NCI-H2227 (cell line): Measurements from ENCODE around the gene OMA1.

Experiments used
- DNase-seq: peaks from one replicate; lab custom pipeline; 2025; ENCODE audit not compliant: unreplicated experiment; lab: John Stamatoyannopoulos, UW

OMA1 gene

GRCh38 chr1:58465176-58465575 lies 81.3 kb downstream of the OMA1 start:
- DNase-seq, result no peak

DNA sequence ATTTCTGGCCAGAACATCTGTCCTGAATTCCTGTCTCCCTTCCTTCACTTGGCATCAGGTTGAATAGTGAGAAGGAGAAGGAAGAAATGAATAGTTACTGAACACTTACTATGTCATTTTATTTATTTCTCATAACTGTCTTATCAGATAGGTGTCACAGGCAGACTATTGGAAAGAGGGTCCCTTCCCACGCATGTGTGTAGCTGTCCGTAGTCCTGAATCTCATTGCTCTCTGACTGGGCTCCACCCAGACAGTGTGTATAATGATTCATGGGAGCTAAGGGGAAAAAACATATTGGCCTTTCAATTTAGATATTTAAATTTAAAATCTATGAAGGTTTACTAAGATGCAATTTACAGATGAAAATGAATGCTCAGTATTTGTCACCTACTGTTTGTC lies 86.1 kb downstream of the OMA1 start:
- DNase-seq, result no peak

DNA sequence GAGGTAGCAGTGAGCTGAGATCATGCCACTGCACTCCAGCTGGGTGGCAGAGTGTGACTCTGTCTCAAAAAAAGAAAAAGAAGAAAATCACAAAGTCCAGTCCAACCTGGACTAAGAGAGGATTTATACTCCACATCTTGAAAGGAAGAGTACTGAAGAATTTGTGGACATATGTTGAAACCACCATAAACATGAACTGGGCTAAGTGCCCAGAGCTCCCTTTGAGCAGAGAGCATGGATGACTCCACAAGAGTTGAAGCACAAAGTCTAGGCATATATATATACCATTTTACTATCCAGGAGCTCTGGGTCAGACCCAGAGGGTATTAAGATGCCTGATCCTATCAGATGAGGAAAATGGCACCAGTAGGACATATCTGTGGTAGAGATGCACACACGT lies 86.6 kb downstream of the OMA1 start:
- DNase-seq, result no peak

GRCh38 chr1:58457023-58457635 lies 89.4 kb downstream of the OMA1 start:
- peak; percentile 18 for DNase-seq

DNA sequence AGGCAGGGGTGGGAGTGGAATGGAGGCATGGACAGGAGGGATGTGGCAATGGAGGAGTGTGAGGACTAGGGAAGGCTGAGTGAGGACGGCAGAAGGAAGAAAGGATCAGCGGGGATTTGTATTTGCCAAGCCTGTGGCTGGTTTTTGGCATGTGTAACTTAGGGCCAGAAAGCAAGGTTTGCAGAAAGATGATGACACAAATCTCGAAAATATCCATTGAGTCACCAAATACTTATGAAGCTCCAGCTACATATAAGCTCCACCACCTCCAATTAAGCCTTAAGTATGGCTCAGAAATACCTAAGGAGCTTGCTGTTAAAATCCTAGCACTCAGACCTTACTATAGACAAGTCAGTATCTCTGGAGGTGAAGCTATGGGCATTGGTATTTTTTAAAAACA lies 90.1 kb downstream of the OMA1 start:
- DNase-seq, result no peak

GRCh38 chr1:58454807-58455206 lies 91.7 kb downstream of the OMA1 start:
- DNase-seq, result no peak

DNA sequence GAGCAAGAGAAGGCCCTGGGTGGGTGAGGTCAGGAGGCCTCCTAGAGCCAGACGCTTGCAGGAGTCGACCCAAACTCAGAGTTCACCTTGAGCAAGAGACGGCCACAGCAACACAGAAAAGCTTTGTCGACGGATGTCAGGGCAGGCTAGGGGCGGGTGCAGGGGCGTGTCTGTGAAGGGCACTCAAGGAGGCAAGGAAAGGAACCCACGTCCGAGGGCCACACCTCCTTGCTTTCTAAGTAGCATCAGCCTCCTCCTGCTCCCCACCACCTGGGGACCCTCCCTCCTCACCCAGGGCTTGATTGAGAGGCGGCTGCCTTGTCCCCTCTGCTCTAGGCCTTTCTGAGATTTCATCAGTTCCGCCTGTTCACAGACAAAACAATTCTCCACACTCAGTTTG lies 92.1 kb downstream of the OMA1 start:
- peak; percentile 52 for DNase-seq

DNA sequence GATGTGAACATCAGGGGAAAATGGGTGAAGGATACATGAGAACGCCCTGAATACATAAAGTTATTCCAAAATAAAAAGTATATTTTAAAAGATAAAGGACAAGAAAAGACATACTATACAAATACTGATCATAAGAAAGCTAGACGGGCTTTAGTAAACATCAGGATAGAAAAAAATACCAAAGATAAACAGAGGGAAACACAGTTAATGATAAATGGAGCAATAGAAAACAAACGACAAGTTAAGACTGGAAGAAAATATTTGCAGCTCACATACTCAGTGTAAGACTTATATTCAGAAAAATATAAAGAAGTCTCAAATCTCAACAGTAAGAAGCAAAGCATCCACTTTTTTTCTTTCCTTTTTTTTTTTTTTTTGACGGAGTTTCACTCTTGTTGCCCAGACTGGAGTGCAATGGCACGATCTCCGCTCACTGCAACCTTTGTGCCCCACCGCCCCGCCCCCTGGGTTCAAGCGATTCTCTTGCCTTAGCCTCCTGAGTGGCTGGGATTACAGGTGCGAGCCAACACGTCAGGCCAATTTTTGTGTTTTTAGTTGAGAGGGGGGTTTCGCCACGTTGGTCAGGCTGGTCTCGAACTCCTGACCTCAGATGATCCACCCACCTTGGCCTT lies 94.8 kb downstream of the OMA1 start:
- DNase-seq, result no peak

- no peak for DNase-seq
Measured at GRCh38 chr1:58447886-58448285, 98.6 kb downstream of the OMA1 start.

- DNase-seq, result peak; percentile 57
Measured at GRCh38 chr1:58447042-58447441, 99.5 kb downstream of the OMA1 start.

DNA sequence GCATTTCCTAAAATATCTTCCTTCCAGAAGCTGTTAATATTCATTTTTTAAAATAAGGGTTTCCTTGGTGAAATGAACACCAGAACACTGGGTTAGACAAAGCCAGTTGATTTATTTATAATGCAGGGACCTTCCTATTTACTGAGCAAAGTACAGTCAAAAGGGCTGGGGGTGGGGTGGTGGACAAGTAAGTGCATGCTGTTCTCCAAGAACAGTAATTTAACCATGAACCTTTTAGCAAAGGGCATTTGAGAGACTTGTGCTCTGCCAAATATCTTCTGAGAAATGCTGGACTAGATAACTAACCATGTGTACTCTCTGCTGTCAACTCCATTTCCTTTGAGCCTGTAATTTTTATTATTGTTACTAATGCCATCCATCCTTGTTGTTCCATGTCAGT lies 100.2 kb downstream of the OMA1 start:
- DNase-seq, result peak; percentile 80

- DNase-seq, result no peak
Measured at GRCh38 chr1:58443986-58444868, 102.3 kb downstream of the OMA1 start.

DNA sequence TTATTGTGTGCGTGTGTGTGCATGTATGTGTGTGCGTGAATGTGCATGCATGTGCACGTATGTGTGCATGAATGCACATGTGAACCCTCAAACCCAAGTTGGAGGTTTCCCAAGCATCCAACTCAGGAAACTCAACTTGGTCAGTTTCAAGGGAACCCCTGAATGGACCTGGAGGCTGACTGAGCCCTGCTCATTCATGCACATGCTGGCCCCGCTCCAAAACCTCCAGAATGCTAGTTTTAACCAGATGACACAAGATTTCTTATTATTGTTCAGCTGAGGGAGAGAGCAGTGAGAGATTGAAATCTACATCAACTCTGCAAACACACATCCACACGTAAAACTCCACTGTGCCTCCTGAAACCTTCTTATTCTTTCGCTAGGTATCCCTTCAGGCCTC lies 104.4 kb downstream of the OMA1 start:
- no peak for DNase-seq

GRCh38 chr1:58441699-58442098 lies 104.8 kb downstream of the OMA1 start:
- DNase-seq, result no peak

- DNase-seq, result no peak
Measured at GRCh38 chr1:58440696-58441095, 105.8 kb downstream of the OMA1 start.

GRCh38 chr1:58439946-58440345 lies 106.6 kb downstream of the OMA1 start:
- no peak for DNase-seq

DNA sequence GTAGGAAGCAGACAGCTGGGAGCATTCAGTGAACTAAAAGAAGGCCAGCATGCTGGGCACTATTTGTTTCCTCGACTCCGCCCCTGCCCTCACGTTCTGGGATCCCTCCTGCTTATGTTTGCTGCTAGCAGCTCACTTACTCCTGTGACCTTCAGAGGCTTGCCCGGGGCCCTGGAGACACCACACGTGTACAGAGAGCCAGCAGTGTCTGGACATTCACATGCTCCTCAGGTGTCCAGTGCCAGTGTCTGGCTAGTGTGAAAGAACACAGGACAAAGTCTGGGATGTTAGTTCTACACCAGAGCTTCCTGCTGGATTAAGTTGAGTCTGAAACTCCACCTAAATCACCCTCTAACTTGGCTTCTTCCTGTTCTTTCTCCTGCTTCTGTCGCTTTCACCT lies 108.1 kb downstream of the OMA1 start:
- DNase-seq, result no peak

DNA sequence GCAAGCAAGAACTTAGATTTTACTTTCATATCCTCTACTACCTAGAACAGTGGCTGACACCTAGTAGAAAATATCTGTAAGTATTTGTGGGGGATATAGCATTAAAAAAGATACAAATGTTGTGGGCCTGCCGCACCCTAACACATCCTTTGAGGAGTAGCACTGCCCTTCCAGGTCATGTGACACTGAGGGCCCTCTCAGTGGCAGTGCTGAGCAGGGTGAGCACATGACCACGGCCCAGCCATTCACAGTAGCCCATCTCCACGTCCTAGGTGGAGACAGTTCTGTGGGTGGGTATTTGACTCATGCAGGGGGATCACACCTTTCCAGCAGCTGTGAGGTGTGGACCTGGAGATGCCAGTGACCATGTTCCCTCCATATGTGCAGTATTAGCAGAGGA lies 108.9 kb downstream of the OMA1 start:
- no peak for DNase-seq

GRCh38 chr1:58436615-58437297 lies 109.8 kb downstream of the OMA1 start:
- DNase-seq, result no peak

DNA sequence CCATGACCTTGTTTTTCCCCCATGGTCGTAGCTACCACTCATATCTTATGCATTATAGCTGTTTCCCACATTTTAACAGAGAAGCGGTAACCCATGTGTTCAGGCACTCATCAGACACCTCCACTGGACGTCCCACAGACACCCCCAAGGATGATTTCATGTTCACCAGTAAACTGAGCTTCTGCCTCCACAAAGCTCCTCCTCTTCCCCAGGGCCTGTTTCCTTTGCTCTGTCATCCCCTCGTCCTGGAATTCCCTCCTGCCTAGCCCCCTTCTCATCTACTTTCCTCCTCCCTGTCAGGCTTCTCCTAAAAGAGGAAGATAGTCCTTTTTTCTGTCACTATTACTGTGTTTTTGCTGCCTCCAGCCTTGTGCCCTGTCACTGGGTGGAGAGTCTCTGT lies 111.2 kb downstream of the OMA1 start:
- no peak for DNase-seq

- no peak for DNase-seq
Measured at GRCh38 chr1:58434607-58435006, 111.9 kb downstream of the OMA1 start.

GRCh38 chr1:58434181-58434580 lies 112.3 kb downstream of the OMA1 start:
- no peak for DNase-seq
